DOHH2 (cell line): ENCODE measurements around the gene EXD3.

Experiments
- EZH2phosphoT487 ChIP-seq: fragments of 200-600 bp; sonication (generic); IDR thresholded peaks from 2 replicates; pipeline ENCODE4 v1.6.1; 2017; ENCODE audit warnings: borderline replicate concordance, mild to moderate bottlenecking, antibody characterized with exemption, low read length, moderate library complexity, mixed read lengths
- TF ChIP-seq, protein P1 (sequence below): fragments of 200-600 bp; sonication (generic); IDR thresholded peaks from one replicate; pipeline ENCODE4 v1.5.1; 2014; ENCODE audit warnings: antibody characterized with exemption, mild to moderate bottlenecking, low read depth, low read length; ENCODE audit not compliant: poor library complexity, severe bottlenecking

- TF ChIP-seq, protein P1, sequence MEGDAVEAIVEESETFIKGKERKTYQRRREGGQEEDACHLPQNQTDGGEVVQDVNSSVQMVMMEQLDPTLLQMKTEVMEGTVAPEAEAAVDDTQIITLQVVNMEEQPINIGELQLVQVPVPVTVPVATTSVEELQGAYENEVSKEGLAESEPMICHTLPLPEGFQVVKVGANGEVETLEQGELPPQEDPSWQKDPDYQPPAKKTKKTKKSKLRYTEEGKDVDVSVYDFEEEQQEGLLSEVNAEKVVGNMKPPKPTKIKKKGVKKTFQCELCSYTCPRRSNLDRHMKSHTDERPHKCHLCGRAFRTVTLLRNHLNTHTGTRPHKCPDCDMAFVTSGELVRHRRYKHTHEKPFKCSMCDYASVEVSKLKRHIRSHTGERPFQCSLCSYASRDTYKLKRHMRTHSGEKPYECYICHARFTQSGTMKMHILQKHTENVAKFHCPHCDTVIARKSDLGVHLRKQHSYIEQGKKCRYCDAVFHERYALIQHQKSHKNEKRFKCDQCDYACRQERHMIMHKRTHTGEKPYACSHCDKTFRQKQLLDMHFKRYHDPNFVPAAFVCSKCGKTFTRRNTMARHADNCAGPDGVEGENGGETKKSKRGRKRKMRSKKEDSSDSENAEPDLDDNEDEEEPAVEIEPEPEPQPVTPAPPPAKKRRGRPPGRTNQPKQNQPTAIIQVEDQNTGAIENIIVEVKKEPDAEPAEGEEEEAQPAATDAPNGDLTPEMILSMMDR = no peak
- no peak for TF ChIP-seq EZH2phosphoT487
These were observed 11.1 kb downstream of the EXD3 start for GRCh38 chr9:137411645-137412380.
